SIG-M5 (cell line): ENCODE data around the gene PLAU.

Experiments
- DNase-seq: peaks from one replicate; lab custom pipeline; 2025; lab: John Stamatoyannopoulos, UW

PLAU gene

DNA sequence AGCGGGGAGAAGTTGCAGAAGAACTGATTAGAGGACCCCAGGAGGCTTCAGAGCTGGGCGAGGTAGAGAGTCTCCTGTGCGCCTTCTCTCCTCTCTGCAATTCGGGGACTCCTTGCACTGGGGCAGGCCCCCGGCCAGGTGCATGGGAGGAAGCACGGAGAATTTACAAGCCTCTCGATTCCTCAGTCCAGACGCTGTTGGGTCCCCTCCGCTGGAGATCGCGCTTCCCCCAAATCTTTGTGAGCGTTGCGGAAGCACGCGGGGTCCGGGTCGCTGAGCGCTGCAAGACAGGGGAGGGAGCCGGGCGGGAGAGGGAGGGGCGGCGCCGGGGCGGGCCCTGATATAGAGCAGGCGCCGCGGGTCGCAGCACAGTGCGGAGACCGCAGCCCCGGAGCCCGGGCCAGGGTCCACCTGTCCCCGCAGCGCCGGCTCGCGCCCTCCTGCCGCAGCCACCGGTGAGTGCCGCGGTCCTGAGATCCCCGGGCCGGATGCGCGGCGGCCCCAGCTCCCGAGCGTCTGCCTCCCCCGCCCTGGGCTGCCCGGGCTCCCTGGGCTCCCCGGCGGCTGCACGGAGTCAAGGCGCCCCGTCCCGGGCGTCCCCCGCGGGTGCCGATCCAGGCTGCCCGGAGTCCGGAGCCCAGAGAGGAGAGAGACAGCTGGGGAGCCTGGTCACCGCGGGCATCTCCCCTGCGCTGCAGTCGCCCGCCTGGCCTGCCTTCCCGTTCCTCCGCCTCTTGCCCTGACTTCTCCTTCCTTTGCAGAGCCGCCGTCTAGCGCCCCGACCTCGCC lies at the start of gene PLAU:
PLAU (plus strand) TSS at position 369 of the 789 bp plus-strand sequence. CDS start 424 bp downstream, outside the sequence.
- no peak for DNase-seq

- no peak for DNase-seq
These were observed 48.9 kb upstream of the PLAU start for GRCh38 chr10:73862011-73862410.

DNA sequence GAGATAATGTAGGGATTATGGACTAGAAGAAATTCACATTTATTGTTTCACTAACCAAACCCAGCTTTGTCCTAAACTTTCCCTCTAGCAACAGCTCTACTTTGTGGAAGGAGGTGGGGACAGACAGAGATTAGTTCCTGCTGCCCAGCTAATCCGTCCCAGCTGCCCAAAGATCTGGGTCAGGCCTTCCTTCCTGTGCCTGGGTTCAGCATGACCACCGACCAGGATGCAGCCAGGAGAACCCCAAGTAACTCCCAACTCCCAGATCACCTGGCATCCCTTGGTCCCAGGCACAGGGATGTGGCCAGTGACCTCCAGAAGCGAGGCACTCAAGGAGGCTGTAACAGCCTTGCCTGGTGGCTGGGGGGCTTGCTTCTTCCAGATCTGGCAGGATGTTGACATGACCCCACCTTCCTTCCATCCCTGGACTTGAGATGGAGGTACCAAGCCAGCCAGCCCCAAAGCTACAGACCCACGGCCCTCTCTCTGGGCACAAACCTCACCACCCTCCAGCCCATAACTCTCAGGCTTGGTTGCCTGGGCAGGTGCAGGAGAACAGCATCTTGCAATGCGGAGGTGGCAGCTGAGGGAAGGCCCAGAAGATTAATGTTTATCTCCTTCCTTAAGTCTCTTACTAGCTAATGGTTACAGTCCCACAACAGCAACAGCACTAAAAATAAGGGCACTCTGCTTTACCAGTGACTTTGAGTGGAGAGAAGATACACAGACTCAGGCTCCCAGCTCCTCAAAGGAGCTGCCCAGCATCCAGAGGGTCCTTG lies 47.7 kb upstream of the PLAU start:
- DNase-seq, result no peak

GRCh38 chr10:73864229-73864628 lies 46.7 kb upstream of the PLAU start:
- no peak for DNase-seq

- DNase-seq, result no peak
These were observed 45.8 kb upstream of the PLAU start for GRCh38 chr10:73865107-73865458.

- DNase-seq, result peak; percentile 60
These were observed 45.2 kb upstream of the PLAU start for GRCh38 chr10:73865459-73866442.

DNA sequence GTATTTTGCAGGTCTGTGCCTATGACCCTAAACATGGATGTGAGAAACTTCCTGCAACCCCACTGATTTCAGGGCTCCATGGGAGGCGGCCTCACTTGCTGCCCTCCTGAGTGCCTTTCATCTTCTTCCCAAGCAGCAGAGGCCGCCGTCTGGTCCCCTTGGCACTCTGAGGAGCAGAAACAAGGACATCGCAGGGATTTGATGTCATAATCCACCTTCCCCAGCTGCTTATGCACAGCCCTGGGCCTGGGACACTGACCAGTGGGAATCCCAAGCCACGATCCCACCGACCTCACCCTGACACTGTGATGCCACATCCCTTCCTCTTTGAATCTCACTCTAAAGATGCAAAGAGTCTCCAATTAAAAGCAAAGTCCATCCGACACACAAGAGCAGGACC lies 44.3 kb upstream of the PLAU start:
- no peak for DNase-seq

GRCh38 chr10:73867126-73867807 lies 43.7 kb upstream of the PLAU start:
- DNase-seq, result no peak

DNA sequence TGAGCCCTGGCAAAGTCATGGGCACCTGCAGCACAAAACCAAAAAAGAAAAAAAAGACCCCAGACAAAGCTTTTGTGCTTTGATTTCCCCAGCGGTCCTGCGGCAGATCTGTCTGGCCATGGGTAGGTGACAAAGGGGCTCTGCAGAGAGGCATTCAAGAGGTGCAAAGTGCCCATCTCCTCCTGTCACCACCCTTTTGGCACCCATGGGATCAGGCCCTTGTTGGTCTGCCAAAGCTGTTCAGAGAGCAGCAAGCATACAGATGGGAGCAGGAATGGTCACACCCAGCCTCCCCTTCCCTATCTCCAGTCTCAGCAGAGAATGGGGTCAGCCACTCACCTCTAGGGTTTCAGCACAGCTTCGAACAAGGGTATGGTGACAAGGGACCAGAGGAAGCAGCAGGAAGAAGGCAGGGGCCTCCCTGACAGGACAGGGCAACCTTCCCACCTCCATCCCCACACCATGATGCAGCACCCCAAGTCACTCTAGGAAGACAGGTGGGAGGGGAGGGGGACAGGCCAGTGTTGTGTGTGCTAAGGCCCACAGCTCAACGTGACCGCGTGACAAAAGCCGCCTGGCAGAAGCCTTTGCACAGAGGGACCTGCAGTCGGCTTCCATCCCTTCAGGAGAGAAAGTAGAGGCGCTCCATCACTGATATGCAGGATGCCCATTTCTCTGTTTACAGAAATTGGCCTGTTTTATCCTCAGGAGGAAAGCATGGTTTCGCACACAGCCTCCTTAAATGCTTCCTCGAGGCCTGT lies 42.9 kb upstream of the PLAU start:
- no peak for DNase-seq

DNA sequence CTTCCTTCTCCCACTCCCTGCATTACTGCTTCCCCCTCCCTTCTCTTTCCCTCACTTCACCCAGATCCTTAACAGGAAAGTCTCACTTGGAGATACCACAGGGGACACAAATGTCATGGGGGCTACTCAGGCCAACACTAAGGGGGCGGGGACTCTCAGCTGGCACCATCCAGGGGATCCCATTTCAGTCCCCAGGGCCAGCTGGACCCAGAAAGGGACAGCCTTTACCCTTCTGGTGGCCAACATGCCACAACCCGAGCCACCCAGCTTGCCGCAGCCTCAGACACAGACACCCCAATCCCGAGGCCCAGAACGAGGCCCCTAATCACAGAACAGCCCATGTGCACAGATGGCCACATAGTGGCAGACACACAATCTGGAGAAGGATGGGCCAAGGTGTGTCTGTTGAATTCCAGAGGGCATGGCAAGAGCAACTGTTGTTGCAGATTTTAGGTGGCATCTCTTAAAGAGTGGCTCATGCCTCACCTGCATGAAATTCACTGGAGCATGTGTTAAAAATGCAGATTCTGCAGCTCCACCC lies 42.2 kb upstream of the PLAU start:
- no peak for DNase-seq

DNA sequence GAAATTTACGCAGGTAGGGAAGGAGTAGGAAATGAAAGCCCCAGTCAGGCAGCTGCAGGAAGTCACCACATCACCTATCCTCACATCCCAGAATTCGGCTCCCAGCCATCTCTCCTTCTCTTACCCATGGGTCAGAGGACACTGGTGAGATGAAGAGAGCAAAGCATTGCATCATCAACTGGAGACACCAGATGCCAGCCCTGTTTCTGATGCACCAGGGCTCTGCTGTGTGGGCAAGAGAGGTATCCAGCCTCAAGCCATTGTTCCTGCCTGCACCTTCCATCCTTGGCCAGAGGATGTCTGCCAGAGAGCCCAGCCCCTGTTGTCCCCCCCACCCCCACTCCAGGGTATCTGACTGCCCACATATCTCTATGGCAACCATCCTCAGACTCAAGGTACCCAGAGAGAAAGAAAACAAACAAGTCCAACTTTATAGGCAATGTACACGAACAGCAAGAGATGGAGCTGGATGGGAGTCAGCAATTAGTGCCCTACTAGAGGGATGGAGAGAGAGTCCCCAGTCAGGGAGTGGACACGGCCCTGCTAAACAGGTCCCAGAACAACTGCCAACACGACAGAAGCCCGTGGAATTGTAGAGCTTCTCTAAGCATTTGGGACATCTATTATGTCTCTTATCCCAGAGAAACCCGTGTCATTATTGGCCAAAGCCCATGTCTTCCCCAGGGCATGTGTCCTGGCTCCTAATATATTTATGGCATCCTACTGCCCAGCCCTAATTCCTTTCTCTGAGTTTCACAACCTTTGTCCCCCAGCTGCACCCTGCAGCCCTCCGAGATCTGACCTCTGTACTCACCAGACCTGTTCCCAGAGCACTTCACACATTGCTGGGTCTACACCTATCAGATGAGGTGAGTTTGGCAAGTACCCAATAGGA lies 39.4 kb upstream of the PLAU start:
- DNase-seq, result no peak

DNA sequence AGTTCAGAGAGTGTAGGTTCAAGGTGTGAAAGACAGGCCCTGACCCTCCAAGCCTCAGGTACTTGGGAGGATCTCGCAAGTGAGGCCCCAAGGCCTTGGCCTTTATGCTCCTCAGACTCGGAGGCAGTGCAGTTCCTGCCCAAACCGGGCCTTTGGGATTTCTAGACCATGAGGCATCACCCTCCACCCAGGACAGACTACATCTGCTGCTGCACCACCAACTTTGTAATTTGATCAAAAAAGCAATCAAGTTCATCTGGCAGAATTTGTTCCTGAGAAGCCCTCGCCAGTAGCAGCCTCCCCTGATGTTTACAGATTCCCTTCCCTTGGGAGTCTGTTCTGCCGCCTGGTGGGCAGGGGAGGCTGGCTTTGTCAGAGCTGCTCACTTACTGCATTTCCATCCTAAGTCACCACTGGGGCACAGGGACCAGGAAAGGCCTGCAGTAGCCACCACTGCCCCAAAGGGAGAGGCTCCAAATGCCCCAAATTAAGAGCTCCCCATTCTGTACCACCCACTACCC lies 38.7 kb upstream of the PLAU start:
- DNase-seq, result no peak

- no peak for DNase-seq
These were observed 37.6 kb upstream of the PLAU start for GRCh38 chr10:73873142-73873837.

DNA sequence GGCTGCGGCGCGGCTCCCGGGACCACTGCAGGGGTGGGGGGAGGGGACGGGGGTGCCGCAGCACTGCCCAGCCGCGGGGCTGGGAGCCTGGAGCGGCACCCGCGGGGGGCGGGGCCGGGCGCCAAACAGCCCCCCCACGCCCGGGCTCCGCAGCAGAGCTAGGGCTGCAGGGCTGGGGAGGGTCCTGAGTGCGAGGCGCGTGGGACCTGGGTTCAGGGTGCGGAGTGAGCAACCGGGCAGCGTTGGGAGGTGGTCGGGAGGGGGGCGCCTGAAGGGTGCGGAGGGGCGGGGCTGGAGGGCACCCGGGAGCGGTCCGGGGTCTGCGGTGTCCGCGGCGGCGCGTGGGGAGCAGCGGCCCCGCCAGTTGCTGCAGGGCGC lies 37.1 kb upstream of the PLAU start:
- no peak for DNase-seq

- DNase-seq, result peak; percentile 18
These were observed 36.4 kb upstream of the PLAU start, which contains the start of gene CAMK2G for GRCh38 chr10:73874267-73875138. Gene CAMK2G, minus strand, starts transcription at chr10:73874555. Its CDS starts 94 bp downstream, at chr10:73874461.

DNA sequence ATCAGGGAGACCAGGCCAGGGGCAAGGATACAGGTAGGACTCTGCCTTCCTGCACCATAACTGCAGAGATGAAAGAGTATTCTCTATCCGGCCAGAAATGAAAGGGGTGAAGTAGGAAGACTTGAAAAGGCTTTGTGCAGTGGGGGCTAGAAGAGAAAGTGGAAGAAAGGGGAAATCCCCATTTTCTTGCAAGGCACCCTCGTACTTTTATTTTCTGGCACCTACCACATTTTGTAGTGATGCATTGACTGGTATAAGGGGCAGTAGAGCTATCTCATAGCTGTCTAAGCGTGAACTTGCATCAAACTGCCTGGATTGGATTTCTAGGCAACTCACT lies 35.8 kb upstream of the PLAU start:
- DNase-seq, result no peak

DNA sequence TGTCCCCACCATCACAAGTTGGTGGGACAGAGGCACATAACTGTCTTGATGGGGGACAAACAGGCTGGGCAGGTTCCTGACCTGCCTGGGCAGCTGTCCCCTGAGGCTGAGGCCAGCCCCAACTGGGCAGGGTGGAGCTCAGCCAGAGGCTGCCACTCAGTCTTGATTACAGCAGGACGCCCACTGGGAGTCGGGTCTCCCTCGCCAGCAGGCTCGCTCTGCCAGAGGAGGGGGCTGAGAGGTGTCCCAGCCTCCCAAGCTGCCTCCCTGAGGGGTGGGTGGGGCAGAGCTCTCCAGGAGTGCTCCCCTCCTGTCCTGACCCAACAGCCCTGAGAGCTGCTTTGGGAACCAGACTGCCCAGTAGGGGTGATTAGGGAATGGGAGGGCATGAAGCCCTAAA lies 34.8 kb upstream of the PLAU start:
- no peak for DNase-seq

DNA sequence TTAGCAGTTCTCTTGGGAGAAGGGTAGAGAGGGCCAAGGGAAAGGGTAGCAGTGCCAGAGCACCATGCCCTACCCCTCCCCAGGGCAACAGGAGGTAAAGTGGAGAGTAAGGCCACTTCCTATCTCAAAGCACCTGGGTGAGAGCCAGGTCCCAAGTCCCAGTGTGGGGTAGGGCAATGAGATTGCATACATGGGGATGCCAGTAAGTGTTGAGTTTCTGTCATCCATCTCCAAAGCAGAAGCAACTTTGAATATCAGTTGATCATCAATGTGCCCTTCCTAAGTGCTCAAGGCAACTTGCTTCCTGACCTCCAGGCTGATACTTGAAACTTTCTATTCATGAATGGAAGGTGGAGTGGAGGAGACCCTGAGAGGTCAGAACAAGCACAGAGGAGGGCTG lies 34.4 kb upstream of the PLAU start:
- DNase-seq, result no peak
